ENCODE measurements around the gene CBLB.

Gene CBLB

DNA sequence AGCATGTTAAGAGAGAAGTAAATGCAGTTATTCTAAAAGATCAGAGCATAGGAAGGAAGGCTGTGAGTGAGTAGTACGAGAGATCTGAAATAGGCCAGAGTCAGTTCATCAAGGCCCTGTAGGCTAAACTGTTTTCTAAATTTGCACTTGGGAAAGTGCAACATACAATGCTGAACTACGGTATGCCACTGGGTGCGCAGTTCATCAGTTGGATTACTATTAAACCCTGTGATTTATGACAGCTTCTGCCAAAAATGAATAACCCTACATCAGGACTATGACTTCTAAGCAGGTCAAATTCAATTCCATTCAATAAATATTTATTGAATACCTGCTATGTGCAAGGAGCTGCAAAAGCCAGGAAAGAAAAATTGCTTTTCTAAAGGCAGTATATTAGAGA, 10.8 kb downstream of the CBLB start:
- DNase-seq (no peak), ATAC-seq (ENCODE audit: insufficient read depth, low read depth) (no peak)
- no peak overlapping the region for H3K27ac ChIP-seq (ENCODE audit: low read length)
- no peaks in the 10 kb centered on the region for H4K20me1 ChIP-seq (ENCODE audit: insufficient read depth, low read length)
- H3K27me3 ChIP-seq (ENCODE audit: insufficient read depth, low read length, poor library complexity) = no peaks in the 10 kb centered on the region
- peaks cover 4% of the 10 kb centered on the region; the same call in 1 of the 2 replicates for H3K79me2 ChIP-seq (ENCODE audit: insufficient read depth, low read length)
- no peaks in the 10 kb centered on the region for H3K9me3 ChIP-seq (ENCODE audit: insufficient read depth, low read length, severe bottlenecking)
- H3K36me3 ChIP-seq (ENCODE audit: insufficient read depth, low read length) = peaks cover 13% of the 10 kb centered on the region
- no peak overlapping the region for H3K4me2 ChIP-seq (ENCODE audit: insufficient read depth, low read length)
- no peak overlapping the region for H3K4me3 ChIP-seq (ENCODE audit: low read depth in 1 of 2, low read length in 2 of 2)
- H3K4me1 ChIP-seq (ENCODE audit: insufficient read depth, low read length) = no peaks in the 10 kb centered on the region
- no peak for TF ChIP-seq EZH2 (IDR thresholded peaks at IDR 0.05; ENCODE audit: borderline replicate concordance, low read depth, low read length, severe bottlenecking)
- TF ChIP-seq, protein P1, sequence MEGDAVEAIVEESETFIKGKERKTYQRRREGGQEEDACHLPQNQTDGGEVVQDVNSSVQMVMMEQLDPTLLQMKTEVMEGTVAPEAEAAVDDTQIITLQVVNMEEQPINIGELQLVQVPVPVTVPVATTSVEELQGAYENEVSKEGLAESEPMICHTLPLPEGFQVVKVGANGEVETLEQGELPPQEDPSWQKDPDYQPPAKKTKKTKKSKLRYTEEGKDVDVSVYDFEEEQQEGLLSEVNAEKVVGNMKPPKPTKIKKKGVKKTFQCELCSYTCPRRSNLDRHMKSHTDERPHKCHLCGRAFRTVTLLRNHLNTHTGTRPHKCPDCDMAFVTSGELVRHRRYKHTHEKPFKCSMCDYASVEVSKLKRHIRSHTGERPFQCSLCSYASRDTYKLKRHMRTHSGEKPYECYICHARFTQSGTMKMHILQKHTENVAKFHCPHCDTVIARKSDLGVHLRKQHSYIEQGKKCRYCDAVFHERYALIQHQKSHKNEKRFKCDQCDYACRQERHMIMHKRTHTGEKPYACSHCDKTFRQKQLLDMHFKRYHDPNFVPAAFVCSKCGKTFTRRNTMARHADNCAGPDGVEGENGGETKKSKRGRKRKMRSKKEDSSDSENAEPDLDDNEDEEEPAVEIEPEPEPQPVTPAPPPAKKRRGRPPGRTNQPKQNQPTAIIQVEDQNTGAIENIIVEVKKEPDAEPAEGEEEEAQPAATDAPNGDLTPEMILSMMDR (IDR thresholded peaks at IDR 0.05; ENCODE audit: borderline replicate concordance, extremely low read depth, low read length, poor library complexity, severe bottlenecking) = no peak
- H3K9ac ChIP-seq (ENCODE audit: low read depth, low read length) = no peak overlapping the region
- no peak overlapping the region for H2AFZ ChIP-seq (ENCODE audit: low read depth, low read length)

DNA sequence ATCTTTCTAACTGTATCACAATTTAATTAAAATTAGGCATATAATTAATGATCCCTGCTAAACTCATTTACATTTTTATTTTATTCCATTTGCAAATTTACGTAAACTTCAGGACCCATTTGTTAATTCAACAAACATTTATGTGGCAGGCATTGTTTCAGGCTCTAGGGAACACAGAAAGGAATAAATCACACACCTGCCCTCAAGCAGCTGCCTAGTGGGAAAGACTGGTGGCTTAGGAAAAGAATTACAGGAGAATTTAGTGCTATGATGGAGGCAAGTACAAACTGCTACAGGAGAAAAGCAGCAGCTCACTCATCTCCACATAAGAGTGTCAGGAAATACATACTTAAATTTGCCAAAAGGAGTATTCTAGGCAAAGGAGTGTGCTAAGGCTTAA, 11.2 kb downstream of the CBLB start:
- peaks cover 13% of the 10 kb centered on the region for H3K36me3 ChIP-seq (ENCODE audit: insufficient read depth, low read length)
- no peaks in the 10 kb centered on the region for H3K4me1 ChIP-seq (ENCODE audit: insufficient read depth, low read length)
- H3K79me2 ChIP-seq (ENCODE audit: insufficient read depth, low read length) = 0 out of 2 replicates have a peak, but pooled peaks cover 4% of the 10 kb centered on the region
- no peaks in the 10 kb centered on the region for H4K20me1 ChIP-seq (ENCODE audit: insufficient read depth, low read length)
- no peak for ATAC-seq (ENCODE audit: insufficient read depth, low read depth)
- H3K27ac ChIP-seq (ENCODE audit: low read length) = no peak overlapping the region
- H3K4me2 ChIP-seq (ENCODE audit: insufficient read depth, low read length) = no peak overlapping the region
- H3K27me3 ChIP-seq (ENCODE audit: insufficient read depth, low read length, poor library complexity) = no peaks in the 10 kb centered on the region
- no peaks in the 10 kb centered on the region for H3K9me3 ChIP-seq (ENCODE audit: insufficient read depth, low read length, severe bottlenecking)
- H3K9ac ChIP-seq (ENCODE audit: low read depth, low read length) = no peak overlapping the region
- H2AFZ ChIP-seq (ENCODE audit: low read depth, low read length) = no peak overlapping the region
- no peak for DNase-seq
- no peak overlapping the region for H3K4me3 ChIP-seq (ENCODE audit: low read depth in 1 of 2, low read length in 2 of 2)
- TF ChIP-seq, protein P1 (IDR thresholded peaks at IDR 0.05; ENCODE audit: borderline replicate concordance, extremely low read depth, low read length, poor library complexity, severe bottlenecking) = no peak
- TF ChIP-seq EZH2 (IDR thresholded peaks at IDR 0.05; ENCODE audit: borderline replicate concordance, low read depth, low read length, severe bottlenecking) = no peak

DNA sequence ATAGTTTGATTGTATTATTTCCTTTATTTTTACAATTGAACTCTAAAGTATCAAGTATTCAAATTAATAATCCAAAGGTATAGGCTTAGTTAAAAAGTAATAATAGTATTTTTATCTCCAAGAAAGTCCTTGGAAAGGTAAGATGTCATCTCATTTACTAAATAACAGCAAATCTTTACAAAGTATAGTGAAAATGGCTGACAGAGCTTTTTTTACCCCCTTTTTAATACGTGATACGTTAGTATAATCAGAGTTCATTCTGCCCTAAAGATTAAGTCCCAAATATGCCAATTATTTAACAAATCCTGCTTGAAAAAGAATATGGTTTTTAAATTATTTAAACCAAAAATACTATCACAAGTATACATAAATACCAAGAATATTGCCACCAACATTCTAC, 12.2 kb downstream of the CBLB start:
- peaks cover 13% of the 10 kb centered on the region for H3K36me3 ChIP-seq (ENCODE audit: insufficient read depth, low read length)
- H3K79me2 ChIP-seq (ENCODE audit: insufficient read depth, low read length) = 0 out of 2 replicates have a peak, but pooled peaks cover 4% of the 10 kb centered on the region
- no peak overlapping the region for H3K9ac ChIP-seq (ENCODE audit: low read depth, low read length)
- ATAC-seq (ENCODE audit: insufficient read depth, low read depth) (no peak), DNase-seq (no peak)
- H3K27ac ChIP-seq (ENCODE audit: low read length) = no peak overlapping the region
- H2AFZ ChIP-seq (ENCODE audit: low read depth, low read length) = no peak overlapping the region
- TF ChIP-seq EZH2 (IDR thresholded peaks at IDR 0.05; ENCODE audit: borderline replicate concordance, low read depth, low read length, severe bottlenecking) = no peak
- TF ChIP-seq, protein P1 (IDR thresholded peaks at IDR 0.05; ENCODE audit: borderline replicate concordance, extremely low read depth, low read length, poor library complexity, severe bottlenecking) = no peak
- no peaks in the 10 kb centered on the region for H3K27me3 ChIP-seq (ENCODE audit: insufficient read depth, low read length, poor library complexity)
- H3K9me3 ChIP-seq (ENCODE audit: insufficient read depth, low read length, severe bottlenecking) = no peaks in the 10 kb centered on the region
- no peak overlapping the region for H3K4me2 ChIP-seq (ENCODE audit: insufficient read depth, low read length)
- no peaks in the 10 kb centered on the region for H4K20me1 ChIP-seq (ENCODE audit: insufficient read depth, low read length)
- H3K4me1 ChIP-seq (ENCODE audit: insufficient read depth, low read length) = no peaks in the 10 kb centered on the region
- no peak overlapping the region for H3K4me3 ChIP-seq (ENCODE audit: low read depth in 1 of 2, low read length in 2 of 2)
